Spleen (tissue), 11 donors: ENCODE measurements around the gene MRPL40. TPM values are rescaled to one million over a fixed set of nuclear protein-coding genes. Genes with fewer than 3 reads are reported as not detected.

ENCODE experiments used
- DNase-seq: peaks from one replicate; pipeline ENCODE4 v3.0.0-alpha.2; 2020
- H3K27ac ChIP-seq, 8 donors: fragments of 200-600 bp; sonication (generic) in 7 of 8; 1 replicate in 4 of 8; 2 replicates in 4 of 8; pipeline versions ENCODE4 v1.5.0 to v1.8.0; 2016 to 2021; ENCODE audit warnings: inconsistent platforms in 4 of 8, mild to moderate bottlenecking in 4 of 8, moderate library complexity in 1 of 8
- H3K27me3 ChIP-seq, 7 donors: fragments of 200-600 bp; sonication (generic) in 6 of 7; replicated peaks in 1 of 7; 1 replicate in 4 of 7; 2 replicates in 3 of 7; pipeline versions ENCODE4 v1.5.0 to v1.8.0; 2016 to 2021; ENCODE audit warnings: inconsistent platforms in 3 of 7, mild to moderate bottlenecking in 1 of 7
- H3K36me3 ChIP-seq, 6 donors: fragments of 200-600 bp; sonication (generic) in 5 of 6; 1 replicate in 4 of 6; 2 replicates in 2 of 6; pipeline versions ENCODE4 v1.5.0 to v1.8.0; 2016 to 2021; ENCODE audit warnings: inconsistent platforms in 2 of 6
- H3K4me1 ChIP-seq, 6 donors: fragments of 200-600 bp; sonication (generic) in 5 of 6; 1 replicate in 3 of 6; 2 replicates in 3 of 6; pipeline versions ENCODE4 v1.5.0 to v1.8.0; 2016 to 2021; ENCODE audit warnings: inconsistent platforms in 3 of 6
- H3K4me3 ChIP-seq, 8 donors: fragments of 200-600 bp; sonication (generic) in 7 of 8; 1 replicate in 4 of 8; 2 replicates in 4 of 8; pipeline versions ENCODE4 v1.5.0 to v1.8.0; 2016 to 2021; ENCODE audit warnings: inconsistent platforms in 4 of 8, mild to moderate bottlenecking in 4 of 8, moderate library complexity in 2 of 8
- H3K9me3 ChIP-seq, 8 donors: fragments of 200-600 bp; sonication (generic) in 7 of 8; 1 replicate in 4 of 8; 2 replicates in 4 of 8; pipeline versions ENCODE4 v1.5.0 to v1.8.0; 2016 to 2021; ENCODE audit warnings: inconsistent platforms in 4 of 8
- CTCF ChIP-seq, 11 experiments: fragments of 200-600 bp in 7 of 11; fragments of 450-650 bp in 4 of 11; sonication (generic) in 4 of 11; IDR thresholded peaks in 8 of 11; conservative IDR thresholded peaks in 3 of 11; 1 replicate in 7 of 11; 2 replicates in 4 of 11; pipeline versions ENCODE4 v1.4.0 to v1.8.0; 2016 to 2021; ENCODE audit warnings: antibody characterized with exemption in 11 of 11, inconsistent platforms in 4 of 11, mild to moderate bottlenecking in 1 of 11
- POLR2A ChIP-seq, 3 donors: fragments of 450-650 bp; IDR thresholded peaks; one replicate each; pipeline ENCODE4 v1.5.1; 2017; ENCODE audit warnings: antibody characterized with exemption in 3 of 3, mild to moderate bottlenecking in 1 of 3
- POLR2AphosphoS5 ChIP-seq, 3 donors: sonication (generic); formaldehyde crosslinking; IDR thresholded peaks; one replicate each; pipeline ENCODE4 v1.5.1; 2017; ENCODE audit warnings: antibody characterized with exemption in 3 of 3
- WGBS, 5 donors: extraction: QIAGEN DNeasy Blood & Tissue Kit in 3 of 5; methylation state at CpG; one replicate each; pipeline versions ENCODE4 v1.1.5 to v1.1.7; 2013 to 2018; 5-methylcytosine and 5-hydroxymethylcytosine counted together
- intact Hi-C: fragments of 100-400 bp; cut with DNase I; formaldehyde crosslinking; loops from one replicate; pipeline ENCODE4 v1.15.0; 2023; ENCODE audit warnings: low total_unique reads
- polyA plus RNA-seq, 3 donors: library from polyadenylated mRNA; stranded (reverse); fragments of 200-250 nt; gene quantifications; one replicate each; pipeline ENCODE4 v1.2.1, GENCODE V29; 2013
- total RNA-seq, 7 donors: library from RNA; depleted of rRNA in 3 of 7; stranded (reverse); fragments of >200 nt in 3 of 7; fragmentation: NEBNext Ultra II Directional in 4 of 7; extraction: Animal tissue kit (Norgen Biotek cat#: 25700) in 4 of 7; gene quantifications; one replicate each; pipeline versions ENCODE4 v1.1.0 to v1.2.1, GENCODE V29; 2016 to 2021
- donor health status: healthy with polysubstance abuse.
- donor health status: DM: no; HTN: no; CAD: no; lungs with moderate emphysema.
- donor health status: DM: no; HTN: no; CAD: no.
- donor health status: Bipolar disorder and iron deficiency.
- donor health status: healthy.
- donor health status: DM: no; HTN: no; CAD: no.
- donor health status: DM: yes; HTN: yes; CAD: no.

Gene MRPL40
- total and polyA plus RNA-seq, 10 donors = 11.7 to 55.7 (median 21.6) TPM

GRCh38 chr22:19482297-19482696 lies 50.0 kb downstream of the MRPL40 start:
- intact Hi-C loops = no loop called here
- TF ChIP-seq POLR2AphosphoS5 (IDR thresholded peaks at IDR 0.05) (no peak), CTCF (IDR thresholded peaks at IDR 0.05 in 8 of 11, conservative IDR thresholded peaks at IDR 0.05 in 3 of 11) (no peak), POLR2A (IDR thresholded peaks at IDR 0.05) (no peak)
- DNase-seq = no peak
- Histone ChIP-seq H3K27ac (no peak overlapping the region), H3K27me3 (no peaks in the 10 kb centered on the region), H3K4me1 (peaks cover 8 to 28% (median 21%) of the 10 kb centered on the region in 6 donors), H3K9me3 (no peaks in the 10 kb centered on the region), H3K4me3 (no peak overlapping the region), H3K36me3 (peaks cover 0 to 23% (median 0%) of the 10 kb centered on the region in 6 donors)
- 92 to 95% (median 93%) methylated on average over 9 of the region's 9 CpGs for WGBS, 5 donors

GRCh38 chr22:19483481-19484244 lies 51.3 kb downstream of the MRPL40 start:
- no peak for DNase-seq
- TF ChIP-seq POLR2A (IDR thresholded peaks at IDR 0.05) = no peak
- no peak for TF ChIP-seq CTCF (IDR thresholded peaks at IDR 0.05 in 8 of 11, conservative IDR thresholded peaks at IDR 0.05 in 3 of 11)
- TF ChIP-seq POLR2AphosphoS5 (IDR thresholded peaks at IDR 0.05) = no peak
- Histone ChIP-seq H3K4me3 (no peak overlapping the region), H3K4me1 (peaks cover 4 to 15% (median 9%) of the 10 kb centered on the region in 6 donors), H3K27me3 (no peaks in the 10 kb centered on the region), H3K27ac (no peak overlapping the region), H3K9me3 (no peaks in the 10 kb centered on the region), H3K36me3 (peaks cover 0 to 25% (median 0%) of the 10 kb centered on the region in 6 donors)
- 82 to 86% (median 85%) methylated on average over 8 of the region's 8 CpGs for WGBS, 5 donors
- intact Hi-C loops = no loop called here

Other genes starting within 250 kb of the MRPL40 start
- gene CLTCL1, start 140.8 kb upstream of the MRPL40 start, total RNA-seq = 10 to 100 TPM in 1 of 7 donors, 1 to 10 TPM in 6; 4.4 to 12.4 (median 6.4) TPM
- gene CLTCL1, start 140.8 kb upstream of the MRPL40 start, polyA plus RNA-seq = 1 to 10 TPM; 1.0 to 3.5 (median 2.0) TPM
- gene HIRA, start 812 bp upstream of the MRPL40 start, total RNA-seq = 10 to 100 TPM; 22.3 to 31.7 (median 26.6) TPM
- gene HIRA, start 812 bp upstream of the MRPL40 start, polyA plus RNA-seq = 10 to 100 TPM in 1 of 3 donors, 1 to 10 TPM in 2; 8.9 to 12.2 (median 8.9) TPM
- 10 to 100 TPM; 28.8 to 48.8 (median 34.1) TPM for gene C22orf39, start 15.2 kb downstream of the MRPL40 start, total RNA-seq
- 10 to 100 TPM; 34.0 to 41.9 (median 41.2) TPM for gene C22orf39, start 15.2 kb downstream of the MRPL40 start, polyA plus RNA-seq
- gene UFD1, start 46.6 kb downstream of the MRPL40 start, total RNA-seq = 10 to 100 TPM; 35.6 to 49.9 (median 40.1) TPM
- 10 to 100 TPM; 41.8 to 55.4 (median 52.2) TPM for gene UFD1, start 46.6 kb downstream of the MRPL40 start, polyA plus RNA-seq
- 1 to 10 TPM; 1.5 to 7.3 (median 4.5) TPM for gene CDC45, start 47.4 kb downstream of the MRPL40 start, total RNA-seq
- 1 to 10 TPM; 5.1 to 6.7 (median 5.6) TPM for gene CDC45, start 47.4 kb downstream of the MRPL40 start, polyA plus RNA-seq
- gene CLDN5, start 91.9 kb downstream of the MRPL40 start, total RNA-seq = 100 to 1,000 TPM in 1 of 7 donors, 10 to 100 TPM in 6; 29.5 to 167 (median 65.8) TPM
- gene CLDN5, start 91.9 kb downstream of the MRPL40 start, polyA plus RNA-seq = 10 to 100 TPM; 18.1 to 69.3 (median 35.8) TPM